Chondrocyte (in vitro differentiated cells): ENCODE data around the gene ARHGEF10L. TPM values are rescaled to one million over a fixed set of nuclear protein-coding genes. Genes with fewer than 3 reads are reported as not detected.

Experiments
- DNase-seq: peaks from one replicate; pipeline ENCODE4 v3.0.0; 2021; ENCODE audit warnings: mixed read lengths, low spot score
- H3K27ac Mint-ChIP-seq: one replicate; pipeline ENCODE4 v1.8.0; 2021; ENCODE audit warnings: mild to moderate bottlenecking, moderate library complexity, mixed read lengths; ENCODE audit not compliant: unreplicated experiment
- H3K27me3 Mint-ChIP-seq: 2 replicates; pipeline ENCODE4 v1.8.0; 2021; ENCODE audit warnings: low read depth, mixed read lengths
- H3K36me3 Mint-ChIP-seq: 2 replicates; pipeline ENCODE4 v1.8.0; 2021; ENCODE audit warnings: low read depth, mixed read lengths
- H3K4me1 Mint-ChIP-seq: 2 replicates; pipeline ENCODE4 v1.8.0; 2021; ENCODE audit warnings: low read depth, mild to moderate bottlenecking, mixed read lengths
- H3K4me3 Mint-ChIP-seq: one replicate; pipeline ENCODE4 v1.8.0; 2021; ENCODE audit warnings: mild to moderate bottlenecking, moderate library complexity, mixed read lengths; ENCODE audit not compliant: unreplicated experiment
- H3K9me3 Mint-ChIP-seq: 2 replicates; pipeline ENCODE4 v1.8.0; 2021; ENCODE audit warnings: low read depth, mixed read lengths
- total RNA-seq: library from RNA; stranded (reverse); gene quantifications from 3 replicates; pipeline ENCODE4 v1.2.1, GENCODE V29; 2021
- TF ChIP-seq, protein P1 (sequence below): fragments of 200-600 bp; sonication (generic); IDR thresholded peaks from 2 replicates; pipeline ENCODE4 v1.5.0; 2021; ENCODE audit warnings: antibody characterized with exemption, mild to moderate bottlenecking, moderate library complexity

The ARHGEF10L gene
- total RNA-seq, 1 donor from 2014 or later = 40.0 TPM

GRCh38 chr1:17696417-17697301 is 157.2 kb downstream of the ARHGEF10L start:
- Mint-ChIP-seq H3K36me3 (peaks cover 19% of the 10 kb centered on the region), H3K27me3 (no peaks in the 10 kb centered on the region), H3K9me3 (no peaks in the 10 kb centered on the region), H3K27ac (peak overlapping the region; percentile 36), H3K4me1 (peaks cover 10% of the 10 kb centered on the region), H3K4me3 (no peak overlapping the region)
- TF ChIP-seq, protein P1, sequence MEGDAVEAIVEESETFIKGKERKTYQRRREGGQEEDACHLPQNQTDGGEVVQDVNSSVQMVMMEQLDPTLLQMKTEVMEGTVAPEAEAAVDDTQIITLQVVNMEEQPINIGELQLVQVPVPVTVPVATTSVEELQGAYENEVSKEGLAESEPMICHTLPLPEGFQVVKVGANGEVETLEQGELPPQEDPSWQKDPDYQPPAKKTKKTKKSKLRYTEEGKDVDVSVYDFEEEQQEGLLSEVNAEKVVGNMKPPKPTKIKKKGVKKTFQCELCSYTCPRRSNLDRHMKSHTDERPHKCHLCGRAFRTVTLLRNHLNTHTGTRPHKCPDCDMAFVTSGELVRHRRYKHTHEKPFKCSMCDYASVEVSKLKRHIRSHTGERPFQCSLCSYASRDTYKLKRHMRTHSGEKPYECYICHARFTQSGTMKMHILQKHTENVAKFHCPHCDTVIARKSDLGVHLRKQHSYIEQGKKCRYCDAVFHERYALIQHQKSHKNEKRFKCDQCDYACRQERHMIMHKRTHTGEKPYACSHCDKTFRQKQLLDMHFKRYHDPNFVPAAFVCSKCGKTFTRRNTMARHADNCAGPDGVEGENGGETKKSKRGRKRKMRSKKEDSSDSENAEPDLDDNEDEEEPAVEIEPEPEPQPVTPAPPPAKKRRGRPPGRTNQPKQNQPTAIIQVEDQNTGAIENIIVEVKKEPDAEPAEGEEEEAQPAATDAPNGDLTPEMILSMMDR = peak; percentile 80
- DNase-seq = no peak

GRCh38 chr1:17697458-17697857 is 158.0 kb downstream of the ARHGEF10L start:
- Mint-ChIP-seq H3K4me3 (no peak overlapping the region), H3K36me3 (peaks cover 17% of the 10 kb centered on the region), H3K9me3 (no peaks in the 10 kb centered on the region), H3K27me3 (no peaks in the 10 kb centered on the region), H3K27ac (no peak overlapping the region), H3K4me1 (peaks cover 10% of the 10 kb centered on the region)
- TF ChIP-seq, protein P1 = no peak
- DNase-seq = no peak

DNA sequence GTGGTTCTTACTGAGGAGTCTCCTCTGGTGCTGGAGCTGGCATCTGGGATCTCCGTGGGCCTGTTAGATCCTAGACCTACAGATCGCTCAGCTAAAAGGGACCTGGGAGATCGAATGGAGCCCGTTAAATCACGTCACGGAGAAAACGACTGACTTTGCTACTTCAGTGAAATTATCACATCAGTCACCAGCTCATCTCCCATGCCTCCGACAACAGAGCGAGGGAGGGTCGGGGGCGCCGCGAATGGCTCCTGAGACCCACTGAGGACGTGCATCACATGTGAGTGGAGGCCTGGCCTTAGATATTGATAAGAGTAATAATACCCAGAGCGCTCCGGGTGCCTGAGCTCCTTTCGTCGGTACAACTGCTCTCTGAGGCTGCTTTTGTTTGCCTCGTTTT is 160.1 kb downstream of the ARHGEF10L start:
- H3K27ac Mint-ChIP-seq = no peak overlapping the region
- TF ChIP-seq, protein P1 = no peak
- peaks cover 10% of the 10 kb centered on the region for H3K36me3 Mint-ChIP-seq
- no peaks in the 10 kb centered on the region for H3K9me3 Mint-ChIP-seq
- no peak for DNase-seq
- no peak overlapping the region for H3K4me3 Mint-ChIP-seq
- H3K27me3 Mint-ChIP-seq = no peaks in the 10 kb centered on the region
- peaks cover 10% of the 10 kb centered on the region for H3K4me1 Mint-ChIP-seq

GRCh38 chr1:17700945-17701810 is 161.7 kb downstream of the ARHGEF10L start:
- no peaks in the 10 kb centered on the region for H3K9me3 Mint-ChIP-seq
- no peak overlapping the region for H3K4me3 Mint-ChIP-seq
- peaks cover 5% of the 10 kb centered on the region for H3K4me1 Mint-ChIP-seq
- H3K36me3 Mint-ChIP-seq = peaks cover 9% of the 10 kb centered on the region
- H3K27ac Mint-ChIP-seq = no peak overlapping the region
- no peak for DNase-seq
- TF ChIP-seq, protein P1 = no peak
- peaks cover 6% of the 10 kb centered on the region for H3K27me3 Mint-ChIP-seq

GRCh38 chr1:17704176-17704575 is 164.7 kb downstream of the ARHGEF10L start:
- Mint-ChIP-seq H3K4me1 (no peaks in the 10 kb centered on the region), H3K27ac (no peak overlapping the region), H3K27me3 (peaks cover 10% of the 10 kb centered on the region), H3K9me3 (no peaks in the 10 kb centered on the region), H3K36me3 (no peaks in the 10 kb centered on the region), H3K4me3 (no peak overlapping the region)
- TF ChIP-seq, protein P1 = no peak
- DNase-seq = no peak
